ENCODE data around the gene HS2ST1.
A peak's percentile ranks its signal among the peaks of the same experiment; 100 is the strongest.
"Not testable (repeated sequence)": the region's sequence is repeated elsewhere in the genome, so short reads cannot be mapped to it uniquely, and the experiment has no call there.

Gene HS2ST1

GRCh38 chr1:87017998-87018672, 103.7 kb downstream of the HS2ST1 start:
- no peak for DNase-seq (ENCODE audit: low read depth in 2 of 2)

- no peak for DNase-seq (ENCODE audit: low read depth in 2 of 2)
These were observed 108.9 kb downstream of the HS2ST1 start for GRCh38 chr1:87023326-87023725.

- no peak for DNase-seq (ENCODE audit: low read depth in 2 of 2)
These were observed 110.6 kb downstream of the HS2ST1 start for GRCh38 chr1:87024936-87025540.

GRCh38 chr1:87027561-87027960, 113.1 kb downstream of the HS2ST1 start:
- not testable (repeated sequence) for DNase-seq (ENCODE audit: low read depth in 2 of 2)

- DNase-seq (ENCODE audit: low read depth in 2 of 2) = no peak
These were observed 114.1 kb downstream of the HS2ST1 start for GRCh38 chr1:87028576-87028975.

- DNase-seq (ENCODE audit: low read depth in 2 of 2) = no peak
These were observed 116.6 kb downstream of the HS2ST1 start for GRCh38 chr1:87030740-87031690.

- DNase-seq (ENCODE audit: low read depth in 2 of 2) = no peak
These were observed 119.9 kb downstream of the HS2ST1 start for GRCh38 chr1:87034351-87034750.

GRCh38 chr1:87039096-87039495, 124.7 kb downstream of the HS2ST1 start:
- DNase-seq (ENCODE audit: low read depth in 2 of 2) = no peak

- DNase-seq (ENCODE audit: low read depth in 2 of 2) = no peak
These were observed 127.8 kb downstream of the HS2ST1 start for GRCh38 chr1:87042111-87042811.

- no peak for DNase-seq (ENCODE audit: low read depth in 2 of 2)
These were observed 130.0 kb downstream of the HS2ST1 start for GRCh38 chr1:87044424-87044823.

GRCh38 chr1:87044840-87045239, 130.4 kb downstream of the HS2ST1 start:
- no peak for DNase-seq (ENCODE audit: low read depth in 2 of 2)

- DNase-seq (ENCODE audit: low read depth in 2 of 2) = peak; percentile 7 to 28
These were observed 131.4 kb downstream of the HS2ST1 start for GRCh38 chr1:87045761-87046304.

- DNase-seq (ENCODE audit: low read depth in 2 of 2) = no peak
These were observed 132.5 kb downstream of the HS2ST1 start for GRCh38 chr1:87046951-87047350.

- DNase-seq (ENCODE audit: low read depth in 2 of 2) = no peak
These were observed 133.8 kb downstream of the HS2ST1 start for GRCh38 chr1:87048237-87048636.

- no peak for DNase-seq (ENCODE audit: low read depth in 2 of 2)
These were observed 137.5 kb downstream of the HS2ST1 start for GRCh38 chr1:87051965-87052364.

GRCh38 chr1:87052400-87052799, 138.0 kb downstream of the HS2ST1 start:
- DNase-seq (ENCODE audit: low read depth in 2 of 2) = no peak

- no peak for DNase-seq (ENCODE audit: low read depth in 2 of 2)
These were observed 138.5 kb downstream of the HS2ST1 start for GRCh38 chr1:87052961-87053360.

- no peak for DNase-seq (ENCODE audit: low read depth in 2 of 2)
These were observed 139.0 kb downstream of the HS2ST1 start for GRCh38 chr1:87053446-87053845.

GRCh38 chr1:87056974-87057373, 142.5 kb downstream of the HS2ST1 start:
- no peak for DNase-seq (ENCODE audit: low read depth in 2 of 2)

- DNase-seq (ENCODE audit: low read depth in 2 of 2) = no peak
These were observed 143.9 kb downstream of the HS2ST1 start for GRCh38 chr1:87058343-87058649.

- DNase-seq (ENCODE audit: low read depth in 2 of 2) = no peak
These were observed 147.3 kb downstream of the HS2ST1 start for GRCh38 chr1:87061742-87062156.

GRCh38 chr1:87062687-87063086, 148.3 kb downstream of the HS2ST1 start:
- no peak for DNase-seq (ENCODE audit: low read depth in 2 of 2)
